ENCODE measurements around the gene WNT1.

WNT1 gene

DNA sequence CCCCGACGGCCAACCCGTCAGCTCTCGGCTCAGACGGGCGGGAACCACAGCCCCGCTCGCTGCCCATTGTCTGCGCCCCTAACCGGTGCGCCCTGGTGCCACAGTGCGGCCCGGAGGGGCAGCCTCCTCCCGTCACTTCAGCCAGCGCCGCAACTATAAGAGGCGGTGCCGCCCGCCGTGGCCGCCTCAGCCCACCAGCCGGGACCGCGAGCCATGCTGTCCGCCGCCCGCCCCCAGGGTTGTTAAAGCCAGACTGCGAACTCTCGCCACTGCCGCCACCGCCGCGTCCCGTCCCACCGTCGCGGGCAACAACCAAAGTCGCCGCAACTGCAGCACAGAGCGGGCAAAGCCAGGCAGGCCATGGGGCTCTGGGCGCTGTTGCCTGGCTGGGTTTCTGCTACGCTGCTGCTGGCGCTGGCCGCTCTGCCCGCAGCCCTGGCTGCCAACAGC, at the start of gene WNT1:
Gene WNT1, plus strand, starts transcription at position 32 of the 450 bp plus-strand sequence. Its CDS starts 329 bp downstream, at position 361.
- DNase-seq (ENCODE audit: low read depth), result no peak

DNA sequence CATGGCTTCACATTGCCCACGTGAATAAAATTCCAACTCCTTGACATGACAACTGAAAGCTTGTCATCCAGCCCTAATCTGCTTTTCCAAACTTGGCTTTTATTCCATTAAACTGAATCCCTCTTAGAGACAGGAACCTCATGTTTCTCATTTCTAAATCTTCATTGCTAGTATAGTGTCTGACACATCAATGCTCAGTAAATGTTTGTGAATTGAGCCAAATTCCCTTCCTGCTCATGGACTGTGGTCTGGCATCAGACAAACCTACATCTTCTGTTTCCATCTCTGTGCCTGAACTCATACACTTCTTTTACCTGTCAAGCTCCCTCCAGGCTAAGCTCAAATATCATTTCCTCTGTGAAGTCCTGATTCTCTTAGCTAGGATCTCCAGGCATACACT, 48.6 kb upstream of the WNT1 start:
- DNase-seq (ENCODE audit: low read depth), result no peak

DNA sequence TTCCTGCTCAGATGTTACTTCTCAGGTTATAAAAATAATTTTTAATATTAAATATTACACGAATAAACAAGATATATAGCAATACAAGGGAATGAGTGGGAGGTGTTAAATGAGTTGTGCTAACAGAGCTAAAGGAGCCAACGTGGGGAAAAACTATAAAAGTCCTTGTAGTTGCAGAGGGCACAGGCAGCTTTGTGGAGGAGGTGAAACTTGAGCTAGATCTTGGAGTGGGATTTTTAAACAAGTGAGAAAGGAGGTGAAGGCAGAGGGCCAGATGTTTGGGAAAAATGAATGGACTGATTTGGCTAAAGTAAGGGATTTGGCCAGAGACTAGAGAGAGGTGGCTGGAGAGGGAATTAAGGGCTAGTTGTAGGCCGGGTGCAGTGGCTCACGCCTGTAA, 47.6 kb upstream of the WNT1 start:
- no peak for DNase-seq (ENCODE audit: low read depth)

DNA sequence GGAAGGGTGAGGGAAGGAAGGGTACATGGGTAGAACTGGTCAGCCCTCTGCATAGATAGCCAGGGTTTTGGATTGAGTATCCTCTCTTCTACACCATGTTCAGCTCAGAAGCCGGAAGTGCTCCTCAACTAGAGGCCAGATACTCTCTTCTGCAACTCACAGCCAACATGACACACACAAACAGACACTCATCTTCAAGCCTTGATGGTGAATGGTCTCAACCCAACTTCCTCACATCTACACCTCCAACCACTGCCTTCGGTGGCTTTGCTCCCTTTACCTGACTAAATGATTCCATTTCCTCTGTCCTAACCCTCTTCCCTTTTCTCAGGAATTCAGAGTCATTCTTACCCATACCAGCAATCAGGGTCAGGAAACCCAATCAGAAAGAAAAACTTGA, 45.2 kb upstream of the WNT1 start:
- DNase-seq (ENCODE audit: low read depth), result no peak

DNA sequence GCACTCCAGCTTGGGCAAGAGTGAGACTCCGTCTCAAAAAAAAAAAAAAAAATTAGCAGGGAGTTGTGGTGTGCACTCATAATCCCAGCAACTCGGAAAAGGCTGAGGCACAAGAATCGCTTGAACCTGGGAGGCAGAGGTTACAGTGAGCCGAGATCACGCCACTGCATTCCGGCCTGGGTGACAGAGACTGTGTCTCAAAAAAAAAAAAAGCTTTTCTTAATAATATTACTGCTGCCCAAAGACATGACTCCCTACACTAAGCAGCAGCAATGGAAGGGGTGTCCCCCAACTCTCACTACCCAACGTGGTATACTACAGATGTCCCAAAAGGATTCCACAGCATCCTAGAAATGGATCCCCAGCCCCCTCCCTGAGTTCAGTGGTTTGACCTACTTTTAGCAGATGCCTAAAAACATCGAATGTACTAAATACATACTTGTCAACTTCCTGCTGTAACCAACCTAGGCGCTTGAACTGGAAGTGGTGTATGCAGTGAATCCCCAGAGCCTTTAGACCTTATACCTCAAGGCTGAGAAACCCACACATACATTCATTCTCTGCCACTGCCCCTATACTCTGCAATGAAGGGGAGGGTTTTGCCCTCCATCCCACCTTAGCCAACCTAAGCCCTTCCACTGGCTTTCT, 44.3 kb upstream of the WNT1 start:
- no peak for DNase-seq (ENCODE audit: low read depth)

DNA sequence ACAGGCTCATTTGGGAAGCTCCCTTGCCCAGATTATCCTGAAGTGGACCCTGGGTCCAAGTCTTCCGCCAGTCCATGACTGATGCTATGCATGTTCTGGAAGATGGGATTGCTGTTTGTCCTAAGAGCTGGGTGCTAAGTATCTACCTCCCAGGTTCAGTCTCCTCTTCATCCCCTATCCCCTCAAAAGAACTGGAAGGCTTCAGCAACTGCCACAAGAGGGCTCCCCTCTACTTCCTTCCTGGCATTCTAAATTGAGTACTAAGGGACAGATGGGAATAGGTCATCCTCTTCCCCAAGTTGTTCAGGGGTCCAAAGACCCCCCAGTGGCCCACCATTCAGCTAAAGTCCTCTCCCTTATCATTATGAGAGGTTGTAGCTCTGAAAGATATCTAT, 43.8 kb upstream of the WNT1 start:
- DNase-seq (ENCODE audit: low read depth), result no peak

DNA sequence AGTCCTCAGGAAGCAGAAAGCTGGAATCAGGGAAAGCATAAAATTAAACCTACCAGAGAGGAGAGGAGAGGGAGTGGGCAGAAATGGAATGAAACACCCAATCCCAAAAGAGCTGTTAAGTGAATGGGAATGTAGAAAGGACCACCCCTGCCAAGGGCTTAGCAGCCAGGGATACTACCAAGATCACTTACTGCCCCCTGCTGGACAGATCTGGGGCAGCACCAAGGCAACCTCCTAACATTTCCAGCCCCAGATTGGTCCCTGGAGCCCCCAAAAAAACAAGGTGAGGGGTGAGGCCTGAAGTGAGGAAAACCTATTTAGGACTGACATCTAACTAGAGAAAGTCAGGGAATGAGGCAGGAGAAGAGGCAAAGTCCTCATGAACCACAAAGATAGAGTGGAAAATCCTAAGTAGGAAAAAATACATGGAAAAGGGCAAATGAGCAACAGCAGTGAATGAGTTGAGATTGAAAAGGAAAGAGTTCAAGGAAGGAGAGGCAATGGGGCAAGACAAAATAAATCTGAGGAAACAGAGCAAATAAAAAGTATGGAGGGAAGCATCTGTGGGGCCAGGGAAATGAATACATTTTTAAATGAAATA, 41.6 kb upstream of the WNT1 start:
- DNase-seq (ENCODE audit: low read depth), result peak; percentile 79

DNA sequence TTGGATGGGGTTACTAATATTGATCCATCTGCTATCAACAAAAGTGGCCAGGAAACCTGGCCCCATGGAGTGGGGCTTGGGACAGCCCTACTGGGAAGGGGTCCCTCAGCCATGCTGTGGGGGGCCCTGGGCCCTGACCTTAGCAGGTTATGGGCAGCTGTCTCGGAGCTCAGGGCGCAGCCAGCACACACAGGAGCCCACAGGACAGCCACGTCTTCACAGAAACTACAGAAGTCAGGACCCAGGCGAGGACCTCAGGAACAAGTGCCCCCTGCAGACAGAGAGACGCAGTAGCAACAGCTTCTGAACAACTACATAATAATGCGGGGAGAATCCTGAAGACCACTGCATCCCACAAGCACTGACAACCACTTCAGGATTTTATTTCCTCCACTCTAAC, 41.0 kb upstream of the WNT1 start:
- no peak for DNase-seq (ENCODE audit: low read depth)

DNA sequence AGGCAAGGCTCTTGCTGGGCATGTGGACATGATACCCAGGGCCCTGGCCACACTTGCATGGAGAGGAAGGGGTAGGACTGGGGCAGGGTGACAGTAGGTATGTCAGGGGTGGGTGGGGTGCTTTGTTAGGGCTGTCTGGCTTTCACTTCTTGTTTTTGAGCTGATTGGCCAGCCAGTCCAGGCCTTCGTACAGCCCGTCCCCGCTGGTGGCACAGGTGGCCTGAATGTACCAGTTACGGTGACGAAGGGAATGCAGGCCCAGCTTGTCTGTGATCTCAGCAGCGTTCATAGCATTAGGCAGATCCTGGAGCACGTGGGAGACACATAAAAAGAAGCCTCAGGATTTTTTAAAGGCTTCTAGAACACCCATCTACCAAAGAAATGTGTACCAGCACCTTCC, 39.3 kb upstream of the WNT1 start:
- no peak for DNase-seq (ENCODE audit: low read depth)

DNA sequence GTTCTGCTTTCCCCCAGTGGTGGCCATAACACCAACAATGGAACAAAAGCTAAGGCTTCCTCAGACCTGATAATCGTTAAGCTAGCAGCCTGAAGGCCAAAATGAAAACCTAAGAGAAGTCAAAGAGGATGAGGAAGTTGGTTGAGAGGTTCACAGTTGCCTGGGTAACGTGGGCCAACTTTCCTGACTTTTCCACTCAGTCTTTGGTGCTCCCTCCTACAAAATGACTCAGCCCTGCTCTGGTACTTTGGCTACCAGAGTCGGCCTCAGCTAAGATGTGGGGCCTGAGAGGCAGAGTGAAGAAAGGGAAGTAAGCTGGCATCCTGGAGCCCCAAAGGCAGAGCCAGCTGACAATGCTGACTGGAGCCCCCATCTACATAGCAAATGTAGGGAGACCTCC, 37.9 kb upstream of the WNT1 start:
- DNase-seq (ENCODE audit: low read depth), result no peak

DNA sequence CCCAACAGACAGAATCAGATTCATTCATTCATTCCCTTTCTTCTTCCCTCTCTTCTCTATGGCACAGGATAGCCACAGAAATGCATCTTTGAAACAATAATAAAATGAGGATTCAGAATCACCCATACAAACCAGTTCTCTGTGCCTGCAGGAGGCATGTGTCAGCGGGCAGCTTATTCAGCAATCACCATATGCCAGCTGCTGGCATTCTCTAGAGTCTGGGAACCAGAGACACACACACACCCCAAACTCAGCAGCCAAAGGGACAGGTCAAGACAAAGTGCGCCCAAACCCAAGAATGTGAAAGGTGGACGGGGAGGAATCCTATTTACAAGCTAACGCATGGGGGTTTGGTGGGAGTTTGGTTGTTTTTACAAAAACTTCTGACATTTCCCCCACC, 34.9 kb upstream of the WNT1 start:
- no peak for DNase-seq (ENCODE audit: low read depth)

DNA sequence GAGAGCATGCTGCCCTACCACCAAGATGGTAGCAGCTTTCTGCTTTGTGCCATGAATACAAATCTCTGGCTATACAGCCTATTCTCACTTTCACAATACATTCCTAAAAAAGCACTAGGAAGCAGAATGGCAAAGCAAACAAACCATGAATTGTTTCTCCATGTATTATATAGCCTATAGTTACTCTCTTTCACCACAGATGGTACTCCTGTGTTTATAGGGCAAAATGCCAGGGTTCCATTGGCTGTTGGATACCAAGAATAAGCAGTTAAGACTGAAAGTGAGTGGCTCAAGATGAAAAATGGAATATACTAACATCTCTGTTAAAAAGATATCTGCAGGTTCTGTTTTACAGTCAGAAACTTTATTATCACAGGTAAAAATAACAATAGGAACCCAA, 31.9 kb upstream of the WNT1 start:
- DNase-seq (ENCODE audit: low read depth), result no peak

DNA sequence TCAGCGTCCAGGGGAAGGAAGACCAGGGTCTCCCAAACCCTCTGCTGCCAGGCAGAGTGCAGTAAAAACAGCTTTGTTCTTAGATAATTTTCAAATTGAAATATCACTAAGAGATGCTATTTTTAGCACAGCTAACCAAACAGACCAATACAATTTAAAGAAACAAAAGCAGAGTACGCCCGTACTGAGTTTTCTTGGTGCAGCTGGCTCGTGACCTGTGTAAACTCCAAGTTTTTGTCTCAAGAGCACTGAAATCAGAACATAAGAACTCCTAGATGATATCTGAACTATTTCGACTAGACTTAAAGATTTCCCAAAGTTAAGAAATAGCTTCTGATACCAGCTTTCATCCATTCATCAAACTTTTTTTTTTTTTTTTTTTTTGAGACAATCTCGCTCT, 31.2 kb upstream of the WNT1 start:
- DNase-seq (ENCODE audit: low read depth), result no peak

DNA sequence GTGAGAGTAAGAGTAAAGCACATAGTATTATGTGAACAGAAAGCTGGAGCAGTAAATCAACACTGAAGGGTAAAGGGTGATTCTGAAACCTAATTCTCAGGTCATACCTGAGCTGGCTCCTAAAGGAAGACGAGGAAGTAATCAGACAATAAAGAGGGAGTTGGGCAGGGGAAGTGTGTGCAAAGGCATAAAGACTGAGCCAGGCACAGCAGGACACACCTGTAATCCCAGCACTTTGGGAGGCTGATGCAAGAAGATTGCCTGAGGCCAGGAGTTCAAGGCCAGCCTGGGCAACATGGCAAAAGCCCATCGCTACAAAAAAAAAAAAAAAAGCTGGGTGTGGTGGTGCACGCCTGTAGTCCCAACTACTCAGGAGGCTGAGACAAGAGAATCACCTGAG, 30.4 kb upstream of the WNT1 start:
- DNase-seq (ENCODE audit: low read depth), result no peak

DNA sequence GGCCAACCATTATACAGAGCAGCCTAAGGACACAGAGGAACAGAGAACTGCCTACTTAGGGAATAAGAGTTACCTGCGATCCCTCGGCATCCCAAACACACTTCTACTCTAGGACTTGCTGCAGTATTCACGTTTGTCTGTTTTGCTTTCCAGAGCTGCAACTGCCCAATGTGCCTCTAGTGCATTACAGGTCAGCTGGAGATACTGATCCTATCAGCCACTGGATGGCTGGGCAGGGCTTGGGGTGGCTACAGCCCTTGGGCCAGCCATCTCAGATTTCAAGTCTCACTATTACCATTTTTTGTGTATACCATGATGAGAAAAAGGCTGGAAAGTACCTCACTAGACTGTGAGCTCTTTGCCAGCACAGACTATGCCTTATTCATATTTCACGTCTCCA, 25.4 kb upstream of the WNT1 start:
- DNase-seq (ENCODE audit: low read depth), result no peak

DNA sequence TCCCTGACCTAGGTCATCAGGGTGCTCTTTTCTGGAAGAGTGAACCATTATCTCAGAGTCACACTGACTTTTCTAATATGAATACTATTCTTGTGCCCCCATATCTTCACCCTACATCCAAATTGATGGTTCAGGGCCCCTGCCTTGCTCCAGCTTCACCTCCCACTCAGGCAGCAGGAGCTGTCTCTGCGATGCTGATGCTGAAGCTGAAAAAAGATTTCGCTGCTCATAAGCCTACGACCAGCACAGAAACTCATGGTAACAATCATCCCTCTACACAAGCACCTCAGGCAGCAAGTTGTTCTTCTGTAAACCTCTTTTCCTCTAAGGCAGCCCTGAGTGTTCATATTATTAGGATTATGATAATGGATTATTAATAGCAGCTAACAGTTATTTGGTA, 24.1 kb upstream of the WNT1 start:
- DNase-seq (ENCODE audit: low read depth), result no peak

DNA sequence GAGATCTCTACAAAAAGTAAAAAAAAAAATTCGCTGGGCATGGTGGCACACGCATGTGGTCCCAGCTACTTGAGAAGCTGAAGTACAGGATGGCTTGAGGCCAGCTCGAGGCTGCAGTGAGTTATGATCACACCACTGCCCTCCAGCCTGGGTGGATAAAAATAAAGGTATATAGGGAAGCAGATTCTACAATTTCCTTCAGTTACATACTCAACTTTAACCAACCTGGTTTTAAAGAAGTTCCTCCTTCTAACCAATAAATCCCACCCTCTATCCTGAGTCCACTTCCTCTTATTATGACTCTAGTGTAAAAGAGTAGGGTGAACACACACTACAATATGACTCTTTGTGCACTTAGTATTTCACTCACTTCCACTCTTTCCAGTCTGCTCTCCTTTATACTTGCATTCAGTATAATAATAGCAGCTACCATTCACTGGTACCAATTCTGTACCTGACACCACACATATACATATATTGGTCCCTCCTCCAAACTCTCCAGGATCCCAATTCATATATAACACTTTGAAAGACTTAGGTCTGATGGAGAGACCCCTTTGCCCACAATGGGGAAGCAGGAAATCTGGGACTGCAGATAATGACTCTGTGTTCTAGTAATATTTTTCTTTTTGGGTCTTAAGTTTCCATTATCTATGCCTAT, 23.2 kb upstream of the WNT1 start:
- DNase-seq (ENCODE audit: low read depth), result no peak

DNA sequence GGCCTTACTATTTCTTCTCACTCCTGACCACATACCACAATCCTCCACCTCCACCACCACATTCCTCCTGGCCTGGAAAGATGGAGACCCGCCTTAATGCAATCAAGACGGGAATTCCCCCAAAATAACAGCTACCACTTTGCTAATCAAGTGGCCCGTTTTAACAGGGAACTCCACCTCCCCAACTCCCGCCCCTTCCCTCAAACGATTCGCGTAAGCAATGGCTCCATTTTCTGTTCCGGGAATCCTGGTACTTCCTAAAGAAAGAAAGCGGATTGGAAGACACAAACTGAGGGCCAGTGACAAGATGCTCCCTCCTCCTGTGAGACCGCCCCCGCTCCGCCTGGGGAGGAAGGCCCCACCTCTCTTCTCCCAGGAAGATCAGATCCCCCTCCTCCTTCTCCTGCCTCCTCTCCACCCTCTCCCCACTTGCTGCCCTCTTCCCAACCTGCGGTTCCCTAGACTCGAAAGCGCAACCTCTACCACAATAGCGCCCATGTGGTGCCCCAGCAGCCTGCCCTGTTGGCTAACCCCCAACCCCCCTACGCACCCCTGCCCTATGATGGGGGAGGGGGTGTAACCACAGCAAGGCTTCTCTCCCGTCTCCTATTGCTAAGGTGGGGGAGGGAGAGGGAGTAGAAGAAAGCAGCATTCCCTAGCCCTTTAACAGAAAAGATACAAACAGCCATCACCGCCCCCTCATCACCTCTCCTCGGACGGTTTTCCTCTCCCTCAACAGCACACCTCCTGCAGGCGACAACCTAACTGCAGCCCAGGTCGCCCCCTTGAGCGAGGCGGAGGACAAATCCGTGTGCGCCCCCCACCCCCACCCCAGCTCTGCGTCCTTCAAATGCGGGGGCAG, 21.6 kb upstream of the WNT1 start:
- DNase-seq (ENCODE audit: low read depth), result no peak

DNA sequence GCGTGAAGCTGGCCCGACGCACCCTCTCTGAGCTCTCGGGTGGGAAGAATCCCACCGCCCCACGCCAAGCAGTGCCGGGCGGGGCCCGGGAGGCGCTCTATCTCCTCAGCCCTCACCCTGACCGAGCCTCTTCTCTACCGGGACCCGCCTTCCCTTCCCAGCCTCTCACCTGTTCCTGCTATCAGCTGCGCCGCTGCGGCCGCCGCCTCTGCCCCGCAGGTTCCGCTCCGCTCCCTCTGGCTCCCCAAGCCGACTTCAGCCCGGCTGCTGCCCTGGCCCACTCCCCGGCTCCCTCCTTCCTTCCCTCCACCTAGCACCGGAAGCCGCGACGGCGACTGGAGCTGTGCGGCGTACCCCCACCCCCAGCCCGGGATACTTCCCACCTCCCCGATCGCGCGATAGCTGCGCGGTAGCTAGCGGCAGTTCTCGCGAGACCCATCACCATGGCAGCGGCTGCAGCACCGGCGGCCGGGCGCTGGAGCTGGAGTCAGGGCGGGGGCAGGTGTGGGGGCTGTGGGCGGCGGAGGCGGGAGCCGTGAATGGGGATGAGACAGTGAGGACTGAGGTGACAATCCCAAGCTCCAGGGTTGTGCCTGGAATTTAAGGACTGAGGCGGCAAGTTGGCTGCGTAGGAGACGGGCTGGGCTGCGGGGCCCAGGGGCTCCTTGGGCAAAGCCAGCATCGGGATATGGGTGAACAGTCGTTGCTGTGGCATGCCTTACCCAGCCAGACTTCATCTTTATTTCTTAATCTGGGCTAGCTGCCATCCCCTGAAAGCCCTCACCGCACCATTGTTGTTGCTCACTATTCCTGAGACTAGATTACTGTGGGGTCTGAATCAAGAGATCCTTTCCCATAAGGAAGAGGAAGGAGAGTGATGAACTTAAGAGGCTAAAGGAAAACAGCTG, 20.7 kb upstream of the WNT1 start, which contains the start of gene ARF3:
Gene ARF3, minus strand, starts transcription at position 347 of the 908 bp plus-strand sequence. CDS start 16,392 bp downstream, outside the sequence.
- peak; percentile 84 for DNase-seq (ENCODE audit: low read depth)

DNA sequence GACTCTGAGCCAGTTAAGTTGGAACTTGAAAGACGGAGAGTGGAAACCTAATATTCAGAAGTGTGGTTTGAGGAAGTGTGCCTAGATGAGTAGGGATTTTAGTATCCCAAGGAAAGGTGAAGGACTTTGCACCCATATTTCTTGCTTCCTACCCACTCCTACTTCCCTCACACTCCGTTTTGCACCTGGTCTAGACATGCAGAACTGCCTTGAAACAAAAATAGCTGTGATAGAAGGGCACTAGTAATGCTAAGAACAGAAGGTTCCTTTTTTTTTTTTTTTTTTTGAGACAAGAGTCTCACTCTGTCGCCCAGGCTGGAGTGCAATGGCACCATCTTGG, 20.1 kb upstream of the WNT1 start:
- no peak for DNase-seq (ENCODE audit: low read depth)

DNA sequence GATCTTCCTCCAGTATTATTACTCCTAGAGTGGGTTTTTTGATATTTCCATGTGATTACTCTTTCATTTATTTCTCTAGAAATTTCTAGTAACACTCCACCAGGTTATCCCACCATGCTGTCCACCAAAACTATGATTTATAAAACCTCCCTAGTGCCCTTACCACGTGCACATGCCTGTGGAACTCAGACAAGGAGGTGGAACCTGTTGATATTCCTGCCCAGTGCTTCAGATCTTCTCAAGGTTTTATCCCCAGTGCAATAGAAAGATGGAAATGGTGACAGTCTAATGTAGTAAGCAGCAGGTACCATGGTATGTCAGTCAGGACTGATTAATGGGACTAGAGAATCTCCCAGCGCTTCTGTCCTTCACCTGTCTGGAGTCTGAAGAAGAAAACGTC, 17.3 kb upstream of the WNT1 start:
- DNase-seq (ENCODE audit: low read depth), result no peak

DNA sequence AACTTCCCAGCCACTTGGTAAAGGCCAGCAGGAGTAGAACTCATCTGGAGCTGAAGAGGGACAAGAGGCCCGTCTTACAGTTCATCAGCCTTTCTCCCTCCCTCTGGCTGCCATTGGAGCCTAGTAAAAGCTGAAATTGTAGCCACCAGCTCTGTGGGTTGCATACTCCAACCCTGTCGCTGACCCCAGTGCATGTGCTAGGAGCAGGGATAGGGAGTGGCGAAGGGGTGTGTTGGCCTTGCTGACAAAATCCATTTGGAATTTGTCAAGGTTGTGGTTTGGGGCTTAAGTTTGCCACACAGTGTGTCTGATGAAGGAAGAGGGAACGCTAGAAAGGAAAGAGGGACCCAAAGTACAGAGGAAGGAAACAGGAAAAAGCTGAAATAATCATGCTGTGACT, 16.8 kb upstream of the WNT1 start:
- DNase-seq (ENCODE audit: low read depth), result no peak
